ENCODE measurements around the gene FSD1.

GRCh38 chr19:4319067-4319718 is 14.8 kb downstream of the FSD1 start:
- TF ChIP-seq DPF2 (IDR thresholded peaks at IDR 0.05) (no peak), HDGF (IDR thresholded peaks at IDR 0.05) (no peak)
